GM18907 (cell line): ENCODE measurements around the gene RAB14.
A peak's percentile ranks its signal among the peaks of the same experiment; 100 is the strongest.
"Not testable (repeated sequence)": the region's sequence is repeated elsewhere in the genome, so short reads cannot be mapped to it uniquely, and the experiment has no call there.

ENCODE experiments used
- ATAC-seq: cut with Tn5 transposase; IDR thresholded peaks from one replicate; pipeline ENCODE4 v1.9.1; 2021; ENCODE audit warnings: mild to moderate bottlenecking, moderate library complexity; ENCODE audit not compliant: unreplicated experiment

The RAB14 gene

DNA sequence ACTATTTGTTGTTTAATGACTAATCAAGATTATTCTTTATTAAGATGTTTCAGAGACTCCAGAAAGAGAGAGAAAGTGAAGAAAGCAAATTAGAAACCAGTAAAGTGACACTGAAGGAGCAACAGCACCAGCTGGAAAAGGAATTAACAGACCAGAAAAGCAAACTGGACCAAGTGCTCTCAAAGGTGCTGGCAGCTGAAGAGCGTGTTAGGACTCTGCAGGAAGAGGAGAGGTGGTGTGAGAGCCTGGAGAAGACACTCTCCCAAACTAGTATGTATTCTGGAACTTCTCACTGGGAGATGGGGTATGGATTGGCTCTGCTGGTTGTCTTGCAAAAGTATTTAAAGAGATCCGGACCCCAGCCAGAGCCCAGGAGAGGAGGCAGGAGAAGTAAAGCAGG, 33.6 kb downstream of the RAB14 start:
- ATAC-seq = no peak

DNA sequence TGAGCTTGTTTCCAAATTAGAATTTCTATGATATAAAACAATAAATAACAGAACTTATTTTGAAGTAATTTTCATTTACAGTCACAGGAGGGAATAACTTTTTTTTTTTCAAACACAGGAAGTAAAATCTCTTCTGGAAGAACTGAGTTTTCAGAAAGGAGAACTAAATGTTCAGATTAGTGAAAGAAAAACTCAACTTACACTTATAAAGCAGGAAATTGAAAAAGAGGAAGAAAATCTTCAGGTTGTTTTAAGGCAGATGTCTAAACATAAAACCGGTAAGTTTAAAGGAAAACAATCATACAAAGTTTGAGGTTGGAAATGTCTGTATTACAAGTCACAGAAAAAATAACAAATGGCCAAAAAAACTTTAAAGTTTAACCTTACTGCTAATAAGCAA, 41.6 kb downstream of the RAB14 start:
- ATAC-seq = no peak

- ATAC-seq = no peak
Observed at GRCh38 chr9:121157939-121158338, 43.7 kb downstream of the RAB14 start.

GRCh38 chr9:121156263-121156731, 45.4 kb downstream of the RAB14 start:
- peak; percentile 67 for ATAC-seq

DNA sequence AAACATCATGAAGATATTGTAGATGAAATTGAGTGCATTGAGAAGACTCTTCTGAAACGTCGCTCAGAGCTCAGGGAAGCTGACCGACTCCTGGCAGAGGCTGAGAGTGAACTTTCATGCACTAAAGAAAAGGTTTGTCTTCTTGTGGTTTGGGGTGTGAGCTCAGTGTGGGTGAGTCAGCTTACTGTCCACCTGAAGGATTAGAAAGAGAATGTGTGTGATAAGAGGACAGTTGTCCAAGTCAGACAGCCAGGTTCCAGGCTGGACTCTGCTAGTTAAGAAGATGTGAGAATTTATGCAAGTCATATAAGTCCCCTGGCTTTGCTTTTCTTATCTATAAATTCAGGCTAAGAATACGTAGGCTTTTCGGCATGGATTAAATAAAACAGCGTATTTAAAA, 46.9 kb downstream of the RAB14 start:
- ATAC-seq = no peak

- no peak for ATAC-seq
Observed at GRCh38 chr9:121153642-121154041, 48.0 kb downstream of the RAB14 start.

DNA sequence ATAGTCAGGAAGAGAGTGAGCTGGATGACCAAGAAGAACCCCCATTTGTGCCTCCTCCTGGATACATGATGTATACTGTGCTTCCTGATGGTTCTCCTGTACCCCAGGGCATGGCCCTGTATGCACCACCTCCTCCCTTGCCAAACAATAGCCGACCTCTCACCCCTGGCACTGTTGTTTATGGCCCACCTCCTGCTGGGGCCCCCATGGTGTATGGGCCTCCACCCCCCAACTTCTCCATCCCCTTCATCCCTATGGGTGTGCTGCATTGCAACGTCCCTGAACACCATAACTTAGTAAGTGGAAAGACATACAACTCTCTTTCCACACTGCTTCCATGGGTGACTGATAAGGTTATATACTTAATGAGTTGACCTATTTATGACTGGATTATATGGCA, 51.5 kb downstream of the RAB14 start:
- ATAC-seq = no peak

DNA sequence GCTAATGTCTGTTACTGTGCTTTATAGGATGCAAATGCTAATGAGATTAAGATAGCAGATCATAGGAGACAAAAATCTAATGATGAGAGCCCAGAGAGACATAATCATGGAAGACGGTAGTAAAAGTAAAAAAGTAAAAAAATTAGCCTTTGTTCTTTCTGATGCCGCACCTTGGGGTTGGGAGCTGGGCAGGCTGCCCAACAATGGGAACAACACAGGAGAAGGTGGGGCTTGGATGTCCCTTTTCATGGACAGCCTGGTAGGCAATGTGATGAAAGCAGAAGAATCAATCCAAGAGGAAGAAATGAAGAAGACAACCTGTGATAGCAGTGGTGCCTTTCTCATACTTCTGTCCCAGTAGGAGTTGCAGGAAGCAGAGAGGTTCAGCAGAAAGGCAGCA, 57.2 kb downstream of the RAB14 start:
- no peak for ATAC-seq

- no peak for ATAC-seq
Observed at GRCh38 chr9:121143771-121144170, 57.9 kb downstream of the RAB14 start.

DNA sequence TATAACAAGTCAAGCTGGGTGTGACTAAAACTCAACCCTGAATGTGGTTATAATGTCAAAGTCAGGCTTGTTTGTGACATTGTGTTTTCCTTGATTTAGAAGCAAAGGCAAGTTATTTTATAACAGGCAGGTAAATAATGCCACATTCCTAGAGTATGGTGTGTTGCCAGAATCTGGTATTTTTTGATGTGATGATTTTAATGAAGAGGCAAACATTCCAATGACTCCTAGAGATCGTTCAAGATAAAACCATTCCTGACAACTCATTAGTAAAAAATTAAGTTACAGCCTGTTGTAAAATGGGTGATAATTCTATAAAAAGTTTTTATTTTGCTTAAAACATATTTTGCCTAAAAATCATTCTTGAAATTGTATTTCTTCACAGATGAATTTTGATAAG, 60.0 kb downstream of the RAB14 start:
- no peak for ATAC-seq

- no peak for ATAC-seq
Observed at GRCh38 chr9:121141306-121141705, 60.4 kb downstream of the RAB14 start.

- ATAC-seq = no peak
Observed at GRCh38 chr9:121140162-121140561, 61.5 kb downstream of the RAB14 start.

GRCh38 chr9:121138973-121139372, 62.7 kb downstream of the RAB14 start:
- no peak for ATAC-seq

DNA sequence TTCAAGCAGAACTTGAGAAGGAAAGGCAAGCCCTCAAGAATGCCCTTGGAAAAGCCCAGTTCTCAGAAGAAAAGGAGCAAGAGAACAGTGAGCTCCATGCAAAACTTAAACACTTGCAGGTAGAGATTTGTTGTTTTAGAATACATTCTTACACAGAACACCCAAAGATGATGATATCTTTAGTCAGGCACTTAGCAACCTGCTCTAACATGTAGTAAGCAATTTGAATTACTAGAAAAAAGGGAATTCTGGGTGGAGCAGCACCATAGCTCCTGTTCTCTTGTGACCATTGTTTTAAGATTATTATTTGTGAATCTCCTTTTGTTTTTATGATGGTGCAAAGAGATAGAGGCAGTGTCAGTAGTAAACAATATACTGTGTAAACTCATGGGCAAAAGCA, 63.1 kb downstream of the RAB14 start:
- ATAC-seq = no peak

DNA sequence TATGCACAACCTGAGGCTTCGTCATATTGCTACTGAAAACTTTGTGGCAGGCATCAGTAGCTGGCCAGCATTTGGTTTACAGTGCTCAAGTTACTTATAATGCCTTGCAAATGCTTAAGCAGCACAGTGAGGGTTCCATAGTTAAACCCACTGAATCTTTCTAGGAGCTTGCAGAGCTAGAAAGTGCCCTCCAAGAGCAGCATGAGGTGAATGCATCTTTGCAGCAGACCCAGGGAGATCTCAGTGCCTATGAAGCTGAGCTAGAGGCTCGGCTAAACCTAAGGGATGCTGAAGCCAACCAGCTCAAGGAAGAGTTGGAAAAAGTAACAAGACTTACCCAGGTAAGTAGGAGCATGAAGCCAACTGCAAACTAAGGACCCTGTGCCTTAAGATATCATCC, 66.0 kb downstream of the RAB14 start:
- ATAC-seq = no peak

DNA sequence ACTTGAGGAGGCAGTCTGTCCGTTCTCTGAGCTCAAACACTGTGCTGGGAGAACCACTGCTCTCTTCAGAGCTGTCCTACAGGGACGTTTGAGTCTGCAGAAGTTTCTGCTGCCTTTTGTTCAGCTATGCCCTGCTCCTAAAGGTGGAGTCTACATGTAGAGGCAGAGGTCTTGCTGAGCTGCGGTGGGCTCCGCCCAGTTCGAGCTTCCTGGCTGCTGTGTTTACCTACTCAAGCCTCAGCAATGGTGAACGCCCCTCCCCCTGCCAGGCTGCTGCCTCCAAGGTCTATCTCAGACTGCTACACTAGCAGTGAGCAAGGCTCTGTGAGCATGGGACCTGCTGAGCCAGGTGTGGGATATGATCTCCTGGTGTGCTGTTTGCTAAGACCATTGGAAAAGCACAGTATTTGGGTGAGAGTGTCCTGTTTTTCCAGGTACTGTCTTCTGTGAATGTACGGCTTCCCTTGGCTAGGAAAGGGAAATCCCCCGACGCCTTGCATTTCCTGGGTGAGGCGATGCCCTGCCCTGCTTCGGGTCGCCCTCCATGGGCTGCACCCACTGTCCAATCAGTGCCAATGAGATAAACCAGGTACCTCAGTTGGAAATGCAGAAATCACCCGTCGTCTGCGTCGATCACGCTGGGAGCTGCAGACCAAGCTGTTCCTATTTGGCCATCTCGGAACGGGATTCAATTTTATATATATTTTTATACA, 68.4 kb downstream of the RAB14 start:
- ATAC-seq = no peak

DNA sequence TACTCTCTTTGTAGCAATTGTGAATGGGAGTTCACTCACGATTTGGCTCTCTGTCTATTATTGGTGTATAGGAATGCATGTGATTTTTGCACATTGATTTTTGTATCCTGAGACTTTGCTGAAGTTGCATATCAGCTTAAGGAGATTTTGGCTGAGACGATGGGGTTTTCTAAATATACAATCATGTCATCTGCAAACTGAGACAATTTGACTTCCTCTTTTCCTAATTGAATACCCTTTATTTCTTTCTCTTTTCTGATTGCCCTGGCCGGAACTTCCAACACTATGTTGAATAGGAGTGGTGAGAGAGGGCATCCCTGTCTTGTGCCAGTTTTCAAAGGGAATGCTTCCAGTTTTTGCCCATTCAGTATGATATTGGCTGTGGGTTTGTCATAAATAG, 72.3 kb downstream of the RAB14 start:
- not testable (repeated sequence) for ATAC-seq
